MM.1S (cell line): Measurements from ENCODE around the gene MED13L.

Source experiments
- DNase-seq: peaks from one replicate; pipeline ENCODE4 v3.0.0-alpha.2; 2015
- H2AFZ ChIP-seq: fragments of 300-600 bp; sonication (generic); 2 replicates; pipeline ENCODE4 v1.6.0; 2016; ENCODE audit warnings: antibody characterized with exemption, low read length
- H3F3A ChIP-seq: fragments of 300-600 bp; sonication (generic); 2 replicates; pipeline ENCODE4 v1.6.1; 2016; ENCODE audit warnings: mild to moderate bottlenecking, antibody characterized with exemption, low read length, moderate library complexity, mixed read lengths; ENCODE audit not compliant: insufficient read depth
- H3K27ac ChIP-seq: fragments of 300-600 bp; sonication (generic); 2 replicates; pipeline ENCODE4 v1.5.1; 2016; ENCODE audit warnings: mild to moderate bottlenecking, low read length
- H3K27me3 ChIP-seq: fragments of 300-600 bp; sonication (generic); replicated peaks from 2 replicates; pipeline ENCODE4 v1.6.0; 2016; ENCODE audit warnings: low read length; ENCODE audit not compliant: insufficient read depth
- H3K36me3 ChIP-seq: fragments of 300-600 bp; sonication (generic); replicated peaks from 2 replicates; pipeline ENCODE4 v1.6.1; 2016; ENCODE audit warnings: mild to moderate bottlenecking, low read length, mixed read lengths; ENCODE audit not compliant: insufficient read depth
- H3K4me1 ChIP-seq: fragments of 300-600 bp; sonication (generic); 2 replicates; pipeline ENCODE4 v1.6.1; 2016; ENCODE audit warnings: low read length, mixed read lengths
- H3K4me2 ChIP-seq: fragments of 300-600 bp; sonication (generic); 2 replicates; pipeline ENCODE4 v1.6.0; 2016; ENCODE audit warnings: low read depth, low read length
- H3K4me3 ChIP-seq: fragments of 300-600 bp; sonication (generic); 2 replicates; pipeline ENCODE4 v1.5.1; 2016; ENCODE audit warnings: low read length, mixed read lengths
- H3K79me2 ChIP-seq: fragments of 300-600 bp; sonication (generic); 2 replicates; pipeline ENCODE4 v1.6.1; 2016; ENCODE audit warnings: mixed run types, low read length, mixed read lengths
- H3K9ac ChIP-seq: fragments of 300-600 bp; sonication (generic); 2 replicates; pipeline ENCODE4 v1.6.1; 2016; ENCODE audit warnings: low read length, mixed read lengths
- H3K9me2 ChIP-seq: fragments of 300-600 bp; sonication (generic); replicated peaks from 2 replicates; pipeline ENCODE4 v1.6.1; 2016; ENCODE audit warnings: mild to moderate bottlenecking, low read length, mixed read lengths; ENCODE audit not compliant: insufficient read depth
- H3K9me3 ChIP-seq: fragments of 300-600 bp; sonication (generic); replicated peaks from 2 replicates; pipeline ENCODE4 v1.6.1; 2016; ENCODE audit warnings: mild to moderate bottlenecking, low read length, mixed read lengths; ENCODE audit not compliant: insufficient read depth
- H4K20me1 ChIP-seq: fragments of 300-600 bp; sonication (generic); 2 replicates; pipeline ENCODE4 v1.6.1; 2016; ENCODE audit warnings: mild to moderate bottlenecking, low read length, moderate library complexity, mixed read lengths; ENCODE audit not compliant: insufficient read depth
- CTCF ChIP-seq: fragments of 300-600 bp; sonication (generic); IDR thresholded peaks from 2 replicates; pipeline ENCODE4 v1.5.1; 2016; ENCODE audit warnings: antibody characterized with exemption, low read length, mixed read lengths
- EZH2 ChIP-seq: fragments of 300-600 bp; sonication (generic); optimal IDR thresholded peaks from 2 replicates; pipeline ENCODE3; 2017; ENCODE audit warnings: low read depth, mild to moderate bottlenecking, antibody characterized with exemption, low read length, mixed read lengths
- EZH2phosphoT487 ChIP-seq: fragments of 300-600 bp; sonication (generic); IDR thresholded peaks from 2 replicates; pipeline ENCODE4 v1.6.1; 2018; ENCODE audit warnings: antibody characterized with exemption, low read length

The MED13L gene

DNA sequence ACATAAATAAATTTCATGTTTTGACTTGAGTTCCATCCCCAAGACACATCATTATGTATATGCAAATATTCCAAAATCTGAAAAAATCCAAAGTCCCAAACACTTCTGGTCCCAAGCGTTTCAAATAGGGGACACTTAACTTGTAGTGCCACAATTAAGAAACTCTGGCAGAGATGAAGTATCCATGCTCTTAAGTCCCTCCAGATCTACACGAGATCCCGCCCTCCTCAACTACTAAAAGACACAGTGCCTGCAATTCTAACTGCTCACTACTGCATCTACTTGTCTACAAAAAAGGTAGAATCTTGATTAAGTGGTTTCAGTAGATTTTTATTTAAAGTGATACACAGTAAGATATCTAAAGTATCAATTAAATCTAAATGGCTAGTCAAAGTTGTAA, 97.0 kb downstream of the MED13L start:
- Histone ChIP-seq H3K9ac (no peak overlapping the region), H3K4me3 (no peak overlapping the region), H3F3A (no peaks in the 10 kb centered on the region), H3K27me3 (no peaks in the 10 kb centered on the region), H3K79me2 (peaks cover 99% of the 10 kb centered on the region), H4K20me1 (peaks cover 40% of the 10 kb centered on the region), H3K36me3 (no peaks in the 10 kb centered on the region), H3K4me2 (no peak overlapping the region), H3K4me1 (no peaks in the 10 kb centered on the region), H3K9me2 (no peaks in the 10 kb centered on the region), H2AFZ (no peak overlapping the region), H3K9me3 (no peaks in the 10 kb centered on the region), H3K27ac (no peak overlapping the region)
- TF ChIP-seq EZH2phosphoT487 (no peak), EZH2 (no peak), CTCF (no peak)
- DNase-seq, result no peak

- Histone ChIP-seq H2AFZ (no peak overlapping the region), H3K9me2 (no peaks in the 10 kb centered on the region), H3K9ac (no peak overlapping the region), H3K79me2 (peaks cover 100% of the 10 kb centered on the region), H3K36me3 (no peaks in the 10 kb centered on the region), H3K27me3 (no peaks in the 10 kb centered on the region), H3K4me1 (no peaks in the 10 kb centered on the region), H3K27ac (no peak overlapping the region), H3K4me3 (no peak overlapping the region), H3F3A (no peaks in the 10 kb centered on the region), H3K4me2 (no peak overlapping the region), H4K20me1 (peaks cover 40% of the 10 kb centered on the region), H3K9me3 (no peaks in the 10 kb centered on the region)
- DNase-seq, result no peak
- TF ChIP-seq EZH2 (no peak), CTCF (no peak), EZH2phosphoT487 (no peak)
Measured at GRCh38 chr12:116179384-116179783, 98.1 kb downstream of the MED13L start.

DNA sequence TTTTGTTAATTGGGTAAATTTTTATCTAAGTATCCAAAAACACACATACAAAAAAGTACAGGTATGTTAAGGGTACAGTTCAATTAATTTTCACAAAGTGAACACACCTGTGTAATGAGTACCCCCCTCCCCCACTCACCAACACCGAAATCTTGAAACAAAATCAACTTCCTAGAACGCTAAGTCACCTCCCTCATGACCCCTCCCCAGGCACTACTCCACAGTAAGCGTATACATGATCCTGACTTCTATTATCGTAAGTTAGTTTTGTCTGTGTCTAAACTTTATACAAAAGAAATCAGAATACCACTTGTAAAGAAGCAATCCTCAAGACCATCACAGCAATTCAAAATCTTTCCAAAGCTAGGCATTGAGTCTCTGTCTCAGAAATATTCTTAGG, 100.5 kb downstream of the MED13L start:
- H2AFZ ChIP-seq, result no peak overlapping the region
- no peak for TF ChIP-seq CTCF
- TF ChIP-seq EZH2phosphoT487, result no peak
- TF ChIP-seq EZH2, result no peak
- no peak overlapping the region for H3K4me2 ChIP-seq
- no peaks in the 10 kb centered on the region for H3K9me2 ChIP-seq
- H3K4me3 ChIP-seq, result no peak overlapping the region
- H4K20me1 ChIP-seq, result peaks cover 36% of the 10 kb centered on the region
- H3K9me3 ChIP-seq, result no peaks in the 10 kb centered on the region
- H3F3A ChIP-seq, result peaks cover 8% of the 10 kb centered on the region; the same call in 1 of the 2 replicates
- no peak overlapping the region for H3K27ac ChIP-seq
- H3K4me1 ChIP-seq, result no peaks in the 10 kb centered on the region
- no peaks in the 10 kb centered on the region for H3K27me3 ChIP-seq
- H3K36me3 ChIP-seq, result no peaks in the 10 kb centered on the region
- no peak for DNase-seq
- H3K9ac ChIP-seq, result no peak overlapping the region
- H3K79me2 ChIP-seq, result peaks cover 98% of the 10 kb centered on the region
